Neural progenitor cell (in vitro differentiated cells): ENCODE data around the gene SCAI.

Source experiments
- CTCF ChIP-seq: fragments of 200-600 bp; sonication (generic); IDR thresholded peaks from 2 replicates; pipeline ENCODE4 v1.5.1; 2017; ENCODE audit warnings: antibody characterized with exemption, mild to moderate bottlenecking
- EZH2 ChIP-seq: fragments of 200-600 bp; sonication (generic); IDR thresholded peaks from 2 replicates; pipeline ENCODE4 v1.6.1; 2017; ENCODE audit warnings: antibody characterized with exemption, mild to moderate bottlenecking, moderate library complexity

- TF ChIP-seq CTCF (no peak), EZH2 (no peak)
Measured at GRCh38 chr9:124913378-124913777, 229.9 kb downstream of the SCAI start.
